CD8-positive, alpha-beta memory T cell (primary cell): ENCODE measurements around the gene IGF2. TPM values are rescaled to one million over a fixed set of nuclear protein-coding genes. Genes with fewer than 3 reads are reported as not detected.

ENCODE experiments used
- CTCF ChIA-PET: fragments of 350-600 bp; sonication (Branson Sonifier 250); formaldehyde crosslinking; loops from one replicate; lab custom pipeline; 2021; ENCODE audit warnings: antibody characterized with exemption; lab: Charles Lee
- POLR2A ChIA-PET: fragments of 350-600 bp; sonication (Branson Sonifier 250); formaldehyde crosslinking; loops from one replicate; lab custom pipeline; 2021; ENCODE audit warnings: antibody characterized with exemption; lab: Charles Lee
- DNase-seq, 5 donors: peaks; one replicate each; pipeline versions ENCODE4 v3.0.0 to v3.0.0-alpha.2; 2020 to 2022; ENCODE audit warnings: mixed read lengths in 1 of 5
- H3K27ac ChIP-seq: one replicate; pipeline ENCODE4 v1.7.0; 2013; ENCODE audit warnings: low read depth, mild to moderate bottlenecking, low read length, moderate library complexity
- H3K27me3 ChIP-seq: 2 replicates; pipeline ENCODE4 v1.7.0; 2013; ENCODE audit warnings: low read length, mild to moderate bottlenecking; ENCODE audit not compliant: insufficient read depth, poor library complexity, severe bottlenecking
- H3K36me3 ChIP-seq: 2 replicates; pipeline ENCODE4 v1.7.0; 2013; ENCODE audit warnings: mild to moderate bottlenecking, low read length, moderate library complexity; ENCODE audit not compliant: insufficient read depth
- H3K4me1 ChIP-seq: 2 replicates; pipeline ENCODE4 v1.7.0; 2013; ENCODE audit warnings: mild to moderate bottlenecking, low read length, moderate library complexity; ENCODE audit not compliant: insufficient read depth
- H3K4me3 ChIP-seq: 2 replicates; pipeline ENCODE4 v1.7.0; 2013; ENCODE audit warnings: mild to moderate bottlenecking, low read length
- H3K9me3 ChIP-seq: 2 replicates; pipeline ENCODE4 v1.7.0; 2013; ENCODE audit warnings: mild to moderate bottlenecking, low read length
- H3K27ac Mint-ChIP-seq, 8 donors: one replicate each; pipeline ENCODE4 v1.8.0; 2020 to 2021; ENCODE audit warnings: mixed read lengths in 8 of 8, mild to moderate bottlenecking in 6 of 8, inconsistent platforms in 3 of 8, moderate library complexity in 3 of 8
- H3K27me3 Mint-ChIP-seq, 2 donors: one replicate each; pipeline ENCODE4 v1.8.0; 2020 to 2021; ENCODE audit warnings: mixed read lengths in 2 of 2, mild to moderate bottlenecking in 1 of 2, moderate library complexity in 1 of 2
- H3K36me3 Mint-ChIP-seq, 3 donors: one replicate each; pipeline ENCODE4 v1.8.0; 2020 to 2021; ENCODE audit warnings: mixed read lengths in 3 of 3, inconsistent platforms in 1 of 3, mild to moderate bottlenecking in 1 of 3
- H3K4me1 Mint-ChIP-seq, 3 donors: one replicate each; pipeline ENCODE4 v1.8.0; 2020 to 2021; ENCODE audit warnings: mixed read lengths in 3 of 3, inconsistent platforms in 1 of 3, mild to moderate bottlenecking in 1 of 3
- H3K4me3 Mint-ChIP-seq, 7 donors: one replicate each; pipeline ENCODE4 v1.8.0; 2020 to 2021; ENCODE audit warnings: mixed read lengths in 7 of 7, mild to moderate bottlenecking in 6 of 7, moderate library complexity in 4 of 7, inconsistent platforms in 2 of 7
- H3K9me3 Mint-ChIP-seq, 5 donors: one replicate each; pipeline ENCODE4 v1.8.0; 2020 to 2022; ENCODE audit warnings: mixed read lengths in 5 of 5, mild to moderate bottlenecking in 3 of 5, moderate library complexity in 2 of 5, inconsistent platforms in 1 of 5
- polyA plus RNA-seq: library from polyadenylated mRNA; unstranded; fragments of 300-500 nt; fragmentation: Illumina TruSeq; gene quantifications from one replicate; pipeline ENCODE4 v1.2.3, GENCODE V29; 2021
- total RNA-seq, 2 experiments: library from RNA; stranded (reverse); gene quantifications; one replicate each; pipeline ENCODE4 v1.2.3, GENCODE V29; 2021

IGF2 gene
- total and polyA plus RNA-seq, 3 experiments from 2014 or later: 3.3 to 3.5 TPM; not detected in 1

GRCh38 chr11:2140411-2141400 lies 1.5 kb upstream of the IGF2 start:
- DNase-seq: no peak
- Mint-ChIP-seq H3K36me3 (no peaks in the 10 kb centered on the region), H3K4me1 (peaks cover 2 to 22% (median 4%) of the 10 kb centered on the region in 3 donors), H3K27ac (no peak overlapping the region), H3K27me3 (peaks cover 47 to 52% of the 10 kb centered on the region in 2 donors), H3K4me3 (peak overlapping the region in 2 of 7 donors; percentile 5 to 31), H3K9me3 (no peaks in the 10 kb centered on the region)
- H3K4me1 ChIP-seq: no peaks in the 10 kb centered on the region
- POLR2A ChIA-PET: no interaction called here
- H3K9me3 ChIP-seq: no peaks in the 10 kb centered on the region
- H3K36me3 ChIP-seq: no peaks in the 10 kb centered on the region
- no peak overlapping the region for H3K4me3 ChIP-seq
- H3K27me3 ChIP-seq: peaks cover 34% of the 10 kb centered on the region
- no peak overlapping the region for H3K27ac ChIP-seq
- CTCF ChIA-PET: interaction anchor here (1.3 to 2.0 kb wide), 3 partner anchors 11 to 105 kb away, joined by 3 to 7 read pairs (median 6); no protein-coding TSS in a partner anchor

- peak overlapping the region in 1 of 7 donors; percentile 63 for H3K4me3 Mint-ChIP-seq
- peaks cover 25% of the 10 kb centered on the region for H3K27me3 ChIP-seq
These were observed 590 bp upstream of the IGF2 start for GRCh38 chr11:2139621-2140337.

GRCh38 chr11:2138431-2139122 lies 612 bp downstream of the IGF2 start:
- Histone ChIP-seq H3K27ac (no peak overlapping the region), H3K4me1 (no peaks in the 10 kb centered on the region), H3K4me3 (no peak overlapping the region), H3K36me3 (no peaks in the 10 kb centered on the region), H3K9me3 (no peaks in the 10 kb centered on the region), H3K27me3 (peaks cover 30% of the 10 kb centered on the region)
- Mint-ChIP-seq H3K4me3 (peak overlapping the region; percentile 48 to 91 (median 81)), H3K27me3 (peaks cover 43 to 50% of the 10 kb centered on the region in 2 donors), H3K4me1 (peaks cover 2 to 19% (median 4%) of the 10 kb centered on the region in 3 donors), H3K9me3 (no peaks in the 10 kb centered on the region), H3K36me3 (no peaks in the 10 kb centered on the region), H3K27ac (no peak overlapping the region)
- CTCF ChIA-PET: interaction anchor here (1.4 kb wide), 1 partner anchor 103 kb away, joined by 3 read pairs; no protein-coding TSS in a partner anchor
- POLR2A ChIA-PET: no interaction called here
- no peak for DNase-seq

More at GRCh38 chr11:2139621-2140337, 590 bp upstream of the IGF2 start:
- no peaks in the 10 kb centered on the region for H3K36me3 ChIP-seq
- no peak overlapping the region for H3K27ac ChIP-seq
- no peak overlapping the region for H3K4me3 ChIP-seq
- H3K4me1 Mint-ChIP-seq: peaks cover 2 to 22% (median 4%) of the 10 kb centered on the region in 3 donors
- peaks cover 47 to 49% of the 10 kb centered on the region in 2 donors for H3K27me3 Mint-ChIP-seq
- POLR2A ChIA-PET: no interaction called here
- CTCF ChIA-PET: interaction anchor here (1.4 to 1.7 kb wide), 2 partner anchors 12 to 104 kb away, joined by 3 to 7 read pairs; no protein-coding TSS in a partner anchor
- no peaks in the 10 kb centered on the region for H3K36me3 Mint-ChIP-seq
- no peaks in the 10 kb centered on the region for H3K9me3 Mint-ChIP-seq
- H3K4me1 ChIP-seq: no peaks in the 10 kb centered on the region
- no peaks in the 10 kb centered on the region for H3K9me3 ChIP-seq
- DNase-seq: no peak
- no peak overlapping the region for H3K27ac Mint-ChIP-seq

- Mint-ChIP-seq H3K27me3 (peaks cover 43 to 51% of the 10 kb centered on the region in 2 donors), H3K9me3 (no peaks in the 10 kb centered on the region), H3K27ac (no peak overlapping the region), H3K4me3 (peak overlapping the region; percentile 48 to 91 (median 81)), H3K36me3 (no peaks in the 10 kb centered on the region), H3K4me1 (peaks cover 2 to 19% (median 4%) of the 10 kb centered on the region in 3 donors)
- ChIA-PET POLR2A (no interaction called here), CTCF (no interaction called here)
- H3K9me3 ChIP-seq: no peaks in the 10 kb centered on the region
- H3K36me3 ChIP-seq: no peaks in the 10 kb centered on the region
- no peak overlapping the region for H3K27ac ChIP-seq
- no peak overlapping the region for H3K4me3 ChIP-seq
- DNase-seq: no peak
- H3K27me3 ChIP-seq: peaks cover 30% of the 10 kb centered on the region
- no peaks in the 10 kb centered on the region for H3K4me1 ChIP-seq
These were observed 1.1 kb downstream of the IGF2 start for GRCh38 chr11:2138068-2138430.

- no peak overlapping the region for H3K27ac ChIP-seq
- H3K4me3 Mint-ChIP-seq: peak overlapping the region in 4 of 7 donors; percentile 23 to 56 (median 53)
- H3K27me3 ChIP-seq: peaks cover 24% of the 10 kb centered on the region
- no peak overlapping the region for H3K4me3 ChIP-seq
- H3K4me1 ChIP-seq: no peaks in the 10 kb centered on the region
- ChIA-PET CTCF (interaction anchor here (0.6 kb wide), 1 partner anchor 14 kb away, joined by 3 read pairs; no protein-coding TSS in a partner anchor), POLR2A (no interaction called here)
- H3K27me3 Mint-ChIP-seq: peaks cover 38 to 46% of the 10 kb centered on the region in 2 donors
- H3K36me3 Mint-ChIP-seq: no peaks in the 10 kb centered on the region
- H3K27ac Mint-ChIP-seq: no peak overlapping the region
- no peaks in the 10 kb centered on the region for H3K36me3 ChIP-seq
- H3K4me1 Mint-ChIP-seq: peaks cover 2 to 19% (median 4%) of the 10 kb centered on the region in 3 donors
- H3K9me3 Mint-ChIP-seq: no peaks in the 10 kb centered on the region
- H3K9me3 ChIP-seq: no peaks in the 10 kb centered on the region
- no peak for DNase-seq
These were observed 1.8 kb downstream of the IGF2 start for GRCh38 chr11:2137202-2138067.

GRCh38 chr11:2136952-2137201 lies 2.3 kb downstream of the IGF2 start:
- ChIA-PET CTCF (interaction anchor here (0.6 kb wide), 1 partner anchor 15 kb away, joined by 3 read pairs; no protein-coding TSS in a partner anchor), POLR2A (no interaction called here)
- H3K27me3 ChIP-seq: peaks cover 19% of the 10 kb centered on the region

More at GRCh38 chr11:2136952-2137201, 2.3 kb downstream of the IGF2 start:
- Mint-ChIP-seq H3K36me3 (no peaks in the 10 kb centered on the region), H3K9me3 (no peaks in the 10 kb centered on the region), H3K27me3 (peaks cover 35 to 40% of the 10 kb centered on the region in 2 donors), H3K4me1 (peaks cover 2 to 19% (median 4%) of the 10 kb centered on the region in 3 donors), H3K27ac (no peak overlapping the region), H3K4me3 (peak overlapping the region in 3 of 7 donors; percentile 31 to 54 (median 48))
- no peak for DNase-seq
- H3K4me1 ChIP-seq: no peaks in the 10 kb centered on the region
- no peaks in the 10 kb centered on the region for H3K9me3 ChIP-seq
- no peaks in the 10 kb centered on the region for H3K36me3 ChIP-seq
- no peak overlapping the region for H3K4me3 ChIP-seq
- no peak overlapping the region for H3K27ac ChIP-seq
